Aorta (tissue), 5 donors: ENCODE measurements around the gene KCNIP1. TPM values are rescaled to one million over a fixed set of nuclear protein-coding genes. Genes with fewer than 3 reads are reported as not detected.

Experiments used
- ATAC-seq: fragments of 200-7000 bp; cut with Tn5 transposase; one replicate; pipeline ENCODE4 v1.9.1; 2022; ENCODE audit warnings: moderate library complexity; ENCODE audit not compliant: low FRiP score
- DNase-seq, 2 donors: peaks; one replicate each; pipeline ENCODE4 v3.0.0-alpha.2; 2020
- H3K27ac ChIP-seq, 2 donors: one replicate each; pipeline ENCODE4 v1.5.1; 2013; ENCODE audit warnings: low read length in 2 of 2, mild to moderate bottlenecking in 2 of 2, moderate library complexity in 2 of 2, control low read depth in 1 of 2, inconsistent platforms in 1 of 2, low read depth in 1 of 2
- H3K27me3 ChIP-seq, 2 donors: one replicate each; pipeline ENCODE4 v1.6.1; 2013; ENCODE audit warnings: control low read depth in 1 of 2, low read length in 1 of 2, mild to moderate bottlenecking in 1 of 2, moderate library complexity in 1 of 2; ENCODE audit not compliant: insufficient read depth in 2 of 2, control insufficient read depth in 1 of 2
- H3K36me3 ChIP-seq, 2 donors: one replicate each; pipeline ENCODE4 v1.6.1; 2013; ENCODE audit warnings: control low read depth in 1 of 2, low read length in 1 of 2, mild to moderate bottlenecking in 1 of 2; ENCODE audit not compliant: insufficient read depth in 2 of 2, control insufficient read depth in 1 of 2
- H3K4me1 ChIP-seq, 2 donors: one replicate each; pipeline ENCODE4 v1.6.1; 2013; ENCODE audit warnings: low read length in 2 of 2, control low read depth in 1 of 2, mild to moderate bottlenecking in 1 of 2, moderate library complexity in 1 of 2; ENCODE audit not compliant: insufficient read depth in 2 of 2, control insufficient read depth in 1 of 2
- H3K4me3 ChIP-seq, 2 donors: one replicate each; pipeline ENCODE4 v1.5.1; 2013; ENCODE audit warnings: low read length in 2 of 2, control low read depth in 1 of 2, mild to moderate bottlenecking in 1 of 2
- H3K9me3 ChIP-seq: one replicate; pipeline ENCODE4 v1.6.1; 2013; ENCODE audit warnings: mild to moderate bottlenecking, low read length; ENCODE audit not compliant: control insufficient read depth
- WGBS, 2 donors: extraction: QIAGEN DNeasy Blood & Tissue Kit; methylation state at CpG; one replicate each; pipeline ENCODE4 v1.1.7; 2013; 5-methylcytosine and 5-hydroxymethylcytosine counted together
- intact Hi-C, 2 donors: fragments of 100-400 bp; cut with DNase I; formaldehyde crosslinking; loops; one replicate each; pipeline versions ENCODE4 v1.14.2 to v1.15.0; 2022
- polyA plus RNA-seq, 2 donors: library from polyadenylated mRNA; stranded (reverse); fragments of 200-250 nt; gene quantifications; one replicate each; pipeline ENCODE4 v1.2.3, GENCODE V29; 2013
- total RNA-seq, 2 donors: library from RNA; stranded (reverse); fragmentation: NEBNext Ultra II Directional; extraction: Animal tissue kit (Norgen Biotek cat#: 25700); gene quantifications; one replicate each; pipeline ENCODE4 v1.2.1, GENCODE V29; 2021
- donor health status: healthy with polysubstance abuse.
- donor health status: Bipolar disorder and iron deficiency.
- donor health status: DM: no; HTN: no; CAD: no.
- donor health status: DM: no; HTN: no; CAD: no.
- donor health status: DM: yes; HTN: yes; CAD: no.

KCNIP1 gene
- total and polyA plus RNA-seq, 4 donors = 0.42 TPM; not detected in 3

DNA sequence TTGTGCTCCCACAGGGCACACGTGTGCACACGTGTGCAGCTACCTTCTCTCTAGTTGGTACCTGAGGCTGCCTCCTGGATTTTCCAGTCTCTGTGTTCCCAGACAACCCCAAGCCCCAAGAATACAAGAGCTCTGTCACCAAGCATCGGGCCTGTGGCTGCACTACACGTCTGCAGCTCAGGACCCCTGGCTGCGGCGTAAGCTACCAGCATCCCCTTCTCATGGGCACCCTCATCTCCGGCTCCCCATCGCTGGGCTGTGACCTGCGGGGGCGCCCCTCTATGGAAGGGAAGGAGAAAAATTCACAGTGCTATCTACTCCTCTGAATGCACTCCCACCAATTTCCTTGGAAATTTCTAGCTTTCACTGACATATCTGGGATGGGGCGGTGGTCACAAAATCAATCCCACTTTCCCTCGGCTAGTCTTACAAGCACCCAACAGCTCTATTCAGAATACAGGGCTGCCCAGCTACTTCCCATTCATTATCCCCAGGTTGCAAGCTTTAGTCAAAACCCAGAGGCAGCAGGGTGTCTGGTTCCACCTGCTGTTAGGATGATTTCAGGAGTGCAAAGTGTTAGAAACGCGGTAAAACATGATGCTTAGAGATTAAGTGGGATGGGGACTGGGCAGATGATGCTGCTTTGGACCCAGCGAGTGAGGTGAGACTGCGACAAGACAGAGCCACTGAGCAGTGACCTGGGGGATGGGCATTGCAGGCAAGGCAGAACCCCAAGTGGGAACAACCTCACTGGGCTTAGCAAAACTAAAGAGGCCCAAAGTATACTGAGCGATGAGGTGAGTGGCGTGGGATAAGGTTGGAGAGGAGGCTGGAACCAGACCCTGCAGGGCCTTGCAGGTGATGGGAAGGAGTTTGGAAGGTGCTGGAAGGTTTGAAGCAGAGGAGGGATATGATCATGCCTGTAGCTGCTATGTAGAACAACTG is 121.7 kb downstream of the KCNIP1 start:
- 62 to 65% methylated on average over 18 of the region's 18 CpGs for WGBS, 2 donors
- Histone ChIP-seq H3K9me3 (no peaks in the 10 kb centered on the region), H3K4me3 (no peak overlapping the region), H3K36me3 (no peaks in the 10 kb centered on the region), H3K27ac (no peak overlapping the region), H3K4me1 (no peaks in the 10 kb centered on the region), H3K27me3 (no peaks in the 10 kb centered on the region)
- ATAC-seq = no peak
- intact Hi-C loops = no loop called here
- DNase-seq = no peak

DNA sequence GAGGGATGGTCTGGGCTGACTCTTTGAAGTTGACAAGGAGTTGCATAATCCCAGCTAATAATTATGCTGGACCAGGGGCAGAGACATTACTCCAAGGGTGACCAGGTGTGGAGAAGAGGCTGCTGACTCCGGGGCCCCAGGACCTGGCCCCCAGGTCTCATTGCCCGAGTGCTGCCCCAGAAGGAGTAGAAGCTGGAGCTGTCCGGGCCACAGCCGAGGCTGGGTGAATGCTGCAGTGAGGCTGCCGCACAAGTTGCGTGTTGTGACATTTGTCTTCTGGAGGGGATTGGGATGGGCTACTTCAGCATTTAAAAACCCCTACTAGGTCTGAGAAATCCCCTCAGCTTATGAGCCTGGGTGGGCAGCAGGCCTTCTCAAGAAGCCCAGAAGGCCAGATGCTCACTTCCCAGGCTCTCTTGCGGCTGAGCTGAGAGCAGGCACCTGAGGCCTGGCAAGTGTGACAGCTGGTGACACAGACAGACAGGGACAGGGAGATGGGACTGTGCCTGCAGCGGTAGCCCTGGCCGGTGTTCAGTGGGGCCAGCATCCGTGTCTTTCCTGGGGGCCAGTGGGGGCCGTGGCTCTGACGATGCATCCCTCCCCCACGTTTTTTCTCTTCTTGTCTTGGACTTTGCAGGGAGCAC is 122.8 kb downstream of the KCNIP1 start:
- H3K27me3 ChIP-seq = no peaks in the 10 kb centered on the region
- H3K4me3 ChIP-seq = no peak overlapping the region
- no peak overlapping the region for H3K27ac ChIP-seq
- DNase-seq (no peak), ATAC-seq (no peak)
- 88 to 92% methylated on average over 13 of the region's 13 CpGs for WGBS, 2 donors
- H3K9me3 ChIP-seq = no peaks in the 10 kb centered on the region
- no peaks in the 10 kb centered on the region for H3K36me3 ChIP-seq
- no peaks in the 10 kb centered on the region for H3K4me1 ChIP-seq
- intact Hi-C loops = no loop called here

DNA sequence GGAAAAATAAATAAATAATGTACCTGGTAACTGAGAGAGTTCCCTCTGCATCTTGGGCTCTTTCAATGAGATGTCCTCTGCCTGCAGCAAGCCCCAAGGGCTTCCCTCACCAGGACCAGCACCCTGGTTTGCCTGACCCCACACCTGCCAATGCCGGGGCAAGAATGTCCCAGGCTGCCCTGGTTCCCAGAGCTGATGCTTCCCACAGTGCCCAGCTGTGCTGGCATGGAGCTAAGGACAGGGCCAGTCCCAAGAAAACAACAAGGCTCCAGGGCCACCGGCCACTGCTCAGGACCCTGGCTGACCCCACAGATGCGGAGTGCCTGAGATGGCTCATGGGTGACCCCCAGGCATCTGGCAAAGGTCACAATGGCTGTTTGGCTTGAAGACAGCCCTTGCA is 123.5 kb downstream of the KCNIP1 start:
- Histone ChIP-seq H3K9me3 (no peaks in the 10 kb centered on the region), H3K36me3 (no peaks in the 10 kb centered on the region), H3K4me3 (no peak overlapping the region), H3K27ac (no peak overlapping the region), H3K27me3 (no peaks in the 10 kb centered on the region), H3K4me1 (no peaks in the 10 kb centered on the region)
- 68 to 70% methylated on average over 3 of the region's 3 CpGs for WGBS, 2 donors
- intact Hi-C loops = no loop called here
- ATAC-seq (no peak), DNase-seq (no peak)

DNA sequence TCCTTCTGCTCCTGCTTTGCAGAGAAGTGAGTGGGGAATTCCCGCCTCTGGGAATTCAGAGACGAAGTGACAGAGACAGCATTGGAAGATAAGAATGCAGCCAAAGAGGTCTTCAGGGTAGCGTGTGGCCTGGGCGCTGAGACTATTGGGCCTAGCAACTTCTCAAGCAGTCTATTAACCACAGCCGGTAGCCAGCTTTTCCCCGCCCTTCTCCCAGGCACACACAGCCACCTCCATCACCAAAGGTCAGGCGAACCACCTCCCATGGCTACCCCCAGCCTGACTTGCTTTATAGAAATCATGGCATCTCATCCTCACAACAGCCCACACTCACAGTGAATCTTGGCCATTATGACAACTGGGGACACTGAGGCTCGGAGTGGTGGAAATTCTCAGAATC is 124.2 kb downstream of the KCNIP1 start:
- no peaks in the 10 kb centered on the region for H3K36me3 ChIP-seq
- DNase-seq (no peak), ATAC-seq (no peak)
- H3K27me3 ChIP-seq = no peaks in the 10 kb centered on the region
- no peaks in the 10 kb centered on the region for H3K9me3 ChIP-seq
- H3K4me3 ChIP-seq = no peak overlapping the region
- WGBS, 2 donors = 94 to 99% methylated on average over 8 of the region's 8 CpGs
- H3K27ac ChIP-seq = no peak overlapping the region
- intact Hi-C loops = no loop called here
- no peaks in the 10 kb centered on the region for H3K4me1 ChIP-seq

DNA sequence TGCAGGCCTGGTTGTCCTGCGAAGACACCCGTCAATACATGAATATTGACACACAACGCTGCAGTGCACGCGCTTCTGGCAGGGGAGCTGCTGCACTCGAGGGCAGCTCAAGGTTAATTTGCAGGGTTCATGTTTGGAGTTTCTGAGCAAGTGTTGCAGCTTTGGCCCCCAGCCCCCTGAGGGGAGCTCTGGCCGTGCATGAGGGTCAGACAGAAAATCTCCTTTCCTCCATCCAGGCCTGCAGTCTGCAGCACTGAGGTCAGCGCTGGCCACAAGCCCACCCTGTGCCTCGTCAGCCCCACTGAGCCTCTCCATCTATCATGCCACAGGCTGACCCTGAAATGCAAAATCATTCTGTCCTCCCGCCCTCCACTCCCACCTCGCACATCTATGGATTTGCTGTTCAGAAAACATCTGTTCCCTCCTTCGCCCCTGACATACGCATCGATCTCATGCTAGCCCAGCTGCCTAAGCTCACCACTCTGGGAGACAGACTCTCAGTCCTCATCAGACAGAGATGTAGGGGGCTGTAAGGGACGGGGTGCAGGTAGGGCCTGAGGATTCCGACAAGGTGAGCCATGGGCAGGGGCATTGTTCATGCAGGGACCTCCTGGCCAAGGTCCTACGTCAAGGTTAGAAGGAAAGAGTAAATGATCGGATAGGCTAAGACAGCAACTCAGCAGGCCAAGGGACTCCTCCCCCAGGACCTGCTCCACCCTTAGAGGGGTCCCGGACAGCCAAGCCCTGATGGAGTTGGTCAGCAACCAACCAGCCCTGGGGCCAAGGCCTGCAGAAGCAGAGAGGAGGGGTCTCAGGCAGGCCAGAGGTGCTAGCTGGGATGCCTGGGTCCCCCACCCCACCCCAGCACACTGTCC is 125.1 kb downstream of the KCNIP1 start:
- no peak overlapping the region for H3K4me3 ChIP-seq
- no peaks in the 10 kb centered on the region for H3K36me3 ChIP-seq
- H3K9me3 ChIP-seq = no peaks in the 10 kb centered on the region
- no peaks in the 10 kb centered on the region for H3K27me3 ChIP-seq
- ATAC-seq = no peak
- WGBS, 2 donors = 84 to 88% methylated on average over 19 of the region's 19 CpGs
- H3K4me1 ChIP-seq = no peaks in the 10 kb centered on the region
- intact Hi-C loops = no loop called here
- DNase-seq = no peak
- H3K27ac ChIP-seq = no peak overlapping the region

DNA sequence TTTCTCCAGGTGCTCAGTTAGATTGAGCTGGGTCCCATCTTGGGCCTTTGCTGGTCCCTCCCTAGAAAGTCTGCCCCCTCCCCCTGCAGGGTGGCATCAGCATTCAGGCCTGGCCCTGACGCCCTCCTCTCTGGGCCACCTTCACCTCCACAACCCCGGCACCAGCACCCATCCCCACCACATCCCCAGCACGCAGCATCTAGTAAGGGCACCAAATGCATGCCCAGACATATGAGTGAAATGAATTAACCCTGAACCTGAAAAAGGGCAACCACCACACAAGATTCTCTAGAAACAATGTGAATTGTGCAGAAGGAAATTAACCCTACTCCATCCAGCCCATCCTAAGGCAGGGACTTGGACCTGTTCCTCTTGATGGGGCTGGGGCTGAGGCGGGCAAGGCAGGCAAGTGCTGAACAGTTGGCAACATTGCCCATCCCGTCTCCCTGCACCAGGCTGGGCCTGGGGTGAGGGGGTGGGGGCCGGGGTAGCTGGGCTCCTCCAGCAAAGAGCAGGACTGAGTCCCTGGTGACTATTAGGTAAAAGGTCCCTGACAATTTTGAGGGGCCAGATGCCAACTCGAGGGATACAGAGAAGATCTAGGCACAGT is 125.9 kb downstream of the KCNIP1 start:
- Histone ChIP-seq H3K27me3 (no peaks in the 10 kb centered on the region), H3K9me3 (no peaks in the 10 kb centered on the region), H3K4me3 (no peak overlapping the region), H3K4me1 (no peaks in the 10 kb centered on the region), H3K36me3 (no peaks in the 10 kb centered on the region), H3K27ac (no peak overlapping the region)
- no peak for DNase-seq
- no peak for ATAC-seq
- 92% methylated on average over 7 of the region's 7 CpGs for WGBS, 2 donors
- intact Hi-C loops = loop anchor here (5.0 to 10.0 kb wide), 2 partner anchors 355 to 357 kb away; no protein-coding TSS in a partner anchor

DNA sequence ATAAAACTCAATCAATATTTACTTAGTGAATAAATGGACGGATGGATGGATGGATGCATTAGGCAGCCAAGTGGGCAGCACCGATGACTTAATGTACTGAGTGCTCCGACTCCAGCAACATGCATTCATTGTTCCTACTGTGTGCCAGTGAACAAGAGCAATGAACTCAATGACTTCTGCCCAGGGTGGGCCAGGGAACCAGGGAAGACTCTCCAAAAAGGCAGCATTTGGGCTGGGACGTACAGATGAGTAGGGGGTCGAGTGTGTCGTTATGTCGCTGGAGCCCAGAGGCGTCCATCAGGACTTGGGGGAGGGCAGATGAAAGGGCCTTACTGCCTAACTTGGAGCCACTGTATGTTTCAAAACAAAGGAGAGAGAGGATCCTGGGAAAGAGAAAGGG is 126.4 kb downstream of the KCNIP1 start:
- no peaks in the 10 kb centered on the region for H3K27me3 ChIP-seq
- no peak for DNase-seq
- no peaks in the 10 kb centered on the region for H3K4me1 ChIP-seq
- 91 to 92% methylated on average over 8 of the region's 8 CpGs for WGBS, 2 donors
- no peak overlapping the region for H3K27ac ChIP-seq
- no peak overlapping the region for H3K4me3 ChIP-seq
- no peaks in the 10 kb centered on the region for H3K9me3 ChIP-seq
- intact Hi-C loops = loop anchor here (5.0 to 10.0 kb wide), 2 partner anchors 355 to 358 kb away; no protein-coding TSS in a partner anchor
- no peaks in the 10 kb centered on the region for H3K36me3 ChIP-seq
- ATAC-seq = no peak

DNA sequence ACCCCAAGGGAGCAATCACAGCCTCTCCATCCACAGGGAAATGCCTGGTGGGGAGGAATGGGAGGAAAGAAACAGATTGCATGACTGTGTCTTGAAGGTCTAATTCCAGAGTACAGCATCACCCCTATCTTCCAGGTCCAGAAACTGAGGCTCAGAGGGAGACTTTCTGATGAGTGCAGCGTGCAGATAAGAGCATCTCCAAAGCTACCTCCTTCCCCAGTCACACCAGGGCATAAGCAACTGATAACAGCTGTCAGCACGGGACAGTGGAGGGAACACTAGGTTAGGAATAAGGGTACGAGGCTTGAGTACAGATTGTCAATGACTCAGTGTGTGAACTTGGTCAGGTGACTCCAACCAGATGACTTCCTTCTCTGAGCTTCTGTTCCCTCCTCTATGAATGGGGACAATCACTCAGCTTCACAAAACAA is 126.9 kb downstream of the KCNIP1 start:
- DNase-seq (no peak), ATAC-seq (no peak)
- Histone ChIP-seq H3K4me3 (no peak overlapping the region), H3K36me3 (no peaks in the 10 kb centered on the region), H3K9me3 (no peaks in the 10 kb centered on the region), H3K27me3 (no peaks in the 10 kb centered on the region), H3K27ac (no peak overlapping the region), H3K4me1 (no peaks in the 10 kb centered on the region)
- intact Hi-C loops = loop anchor here (5.0 to 10.0 kb wide), 2 partner anchors 356 to 358 kb away; no protein-coding TSS in a partner anchor
- WGBS, 2 donors = 68 to 73% methylated on average over 3 of the region's 3 CpGs
